Activated naive CD4-positive, alpha-beta T cell treated with anti-CD3 and anti-CD28 coated beads, Interleukin-2, amount 50 U/mL, for 16 hours (primary cell): ENCODE measurements around the gene NXN.
"Not testable (repeated sequence)": the region's sequence is repeated elsewhere in the genome, so short reads cannot be mapped to it uniquely, and the experiment has no call there.

Experiments used
- DNase-seq: peaks from one replicate; pipeline ENCODE4 v3.0.0-alpha.2; 2020

NXN gene

DNA sequence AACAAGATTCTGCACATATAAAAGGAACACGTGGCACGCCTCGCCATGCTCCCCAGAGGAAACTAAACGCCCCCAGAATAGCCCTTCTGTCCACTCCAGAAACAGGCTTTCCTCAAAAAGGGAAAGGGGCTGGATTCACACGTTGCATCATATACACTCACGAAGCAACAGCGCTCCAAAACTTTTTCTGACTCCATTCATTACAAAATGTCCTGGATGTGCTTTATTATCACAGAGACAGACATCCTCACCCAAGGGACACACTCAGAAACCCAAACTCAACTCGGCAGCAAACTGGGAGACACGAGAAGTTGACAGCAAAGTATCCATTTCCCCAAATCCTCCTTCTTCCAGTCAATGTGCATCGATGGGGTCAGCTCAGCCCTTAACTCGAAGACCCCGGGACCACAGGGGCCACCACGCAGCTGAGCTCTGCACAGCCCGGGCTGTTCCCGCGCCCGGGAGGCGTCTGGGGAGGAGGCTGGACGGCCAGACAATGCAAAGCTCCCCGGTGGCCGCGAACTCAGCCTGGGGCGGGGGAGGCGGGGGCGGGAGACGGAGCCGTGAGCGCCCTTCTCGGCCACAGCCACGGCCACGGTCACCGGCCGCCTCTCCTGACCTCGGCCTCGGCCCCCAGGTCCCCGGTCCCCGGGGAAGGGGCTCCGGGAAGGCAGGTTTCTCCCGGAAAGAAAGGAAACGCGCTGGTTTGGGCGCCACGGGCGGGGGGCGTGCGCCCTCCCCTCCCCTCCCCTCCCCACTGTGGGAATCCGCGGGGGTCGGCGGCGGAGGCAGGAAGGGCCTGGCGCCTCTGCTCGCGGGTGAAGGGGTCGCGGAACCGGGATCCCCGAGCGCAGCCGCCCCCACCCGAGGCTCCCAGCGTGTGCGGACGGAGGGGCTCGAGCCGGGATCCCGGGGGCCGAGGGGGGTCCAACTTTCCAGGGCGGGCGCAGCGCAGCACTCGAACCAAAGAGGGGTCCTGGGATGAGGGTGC, 1.2 kb downstream of the NXN start:
- DNase-seq: no peak

DNA sequence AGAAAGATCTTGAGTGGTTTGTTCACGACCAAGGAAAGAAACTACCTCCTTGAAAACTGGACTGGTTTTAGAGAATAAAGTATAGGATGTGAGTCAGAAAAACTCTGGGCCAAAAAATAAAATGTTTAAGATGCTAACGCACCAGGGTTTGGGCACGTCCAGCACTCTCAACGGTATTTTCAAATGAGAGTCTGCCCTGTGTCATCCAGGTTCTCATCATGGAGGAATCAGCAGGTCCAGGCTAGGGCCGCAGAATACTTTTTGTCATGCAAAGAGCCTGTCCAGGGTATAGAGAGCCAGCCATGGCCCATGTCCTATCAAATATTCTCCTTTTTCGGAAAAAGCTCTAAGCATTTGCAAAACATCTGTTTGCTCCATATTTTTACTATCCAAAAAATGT, 2.4 kb downstream of the NXN start:
- no peak for DNase-seq

DNA sequence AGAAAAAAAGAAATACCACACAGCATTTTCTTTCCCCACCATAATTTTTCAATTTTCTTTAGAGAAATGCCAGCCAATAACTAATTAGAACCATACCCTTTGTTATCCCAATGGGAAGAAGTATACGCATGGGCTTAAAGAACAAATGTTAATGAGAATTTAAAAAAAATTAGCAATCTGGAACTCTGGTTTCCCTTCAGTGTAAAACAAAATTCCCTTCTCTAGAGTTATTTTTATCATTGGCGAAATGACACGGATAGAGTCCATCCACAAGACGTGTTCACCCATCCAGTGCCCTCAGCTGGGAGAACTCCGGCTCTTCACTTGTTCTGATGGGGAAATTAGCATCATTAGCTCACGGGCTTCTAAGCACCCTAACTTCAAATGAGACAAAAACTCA, 3.3 kb downstream of the NXN start:
- no peak for DNase-seq

DNA sequence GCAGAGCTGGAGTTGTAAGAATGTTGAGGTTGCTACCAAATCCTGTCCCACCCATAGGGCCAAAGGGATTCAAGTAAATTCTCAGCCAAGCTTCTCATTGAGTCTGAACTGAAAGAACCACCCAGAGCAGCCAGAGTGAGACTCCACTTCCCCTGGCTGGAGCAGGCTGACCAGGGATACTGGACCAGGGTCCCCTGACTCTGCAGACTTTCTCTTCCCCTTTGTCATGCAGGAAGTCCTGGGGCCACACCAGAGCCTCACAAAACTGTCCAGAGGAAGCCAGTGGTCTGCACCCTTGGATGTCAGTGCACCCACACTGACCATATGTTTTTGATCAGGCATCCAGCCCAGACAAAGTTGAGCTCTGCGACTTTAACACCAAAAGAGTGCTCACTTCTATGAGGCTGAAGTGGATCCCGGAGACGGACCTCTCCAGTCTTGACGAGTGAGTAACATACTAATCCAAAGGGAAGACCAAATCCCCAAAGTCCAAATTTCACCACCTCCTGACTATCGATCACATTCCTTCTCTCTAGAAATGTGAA, 4.1 kb downstream of the NXN start:
- DNase-seq: no peak

DNA sequence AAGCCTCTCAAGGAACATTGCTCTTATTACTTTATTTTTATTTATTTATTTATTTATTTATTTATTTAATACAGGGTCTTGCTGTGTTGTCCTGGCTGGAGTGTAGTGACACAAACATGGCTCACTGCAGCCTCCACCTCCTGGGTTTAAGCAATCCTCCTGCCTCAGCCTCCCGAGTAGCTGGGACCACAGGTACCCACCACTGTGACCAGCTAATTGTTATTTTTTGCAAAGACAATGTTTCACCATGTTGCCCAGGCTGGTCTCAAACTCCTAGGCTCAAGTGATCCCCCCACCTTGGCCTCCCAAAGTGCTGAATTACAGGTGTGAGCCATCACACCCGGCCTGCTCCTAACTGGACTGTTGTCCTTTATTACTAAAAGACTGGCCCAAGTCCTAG, 4.8 kb downstream of the NXN start:
- not testable (repeated sequence) for DNase-seq

DNA sequence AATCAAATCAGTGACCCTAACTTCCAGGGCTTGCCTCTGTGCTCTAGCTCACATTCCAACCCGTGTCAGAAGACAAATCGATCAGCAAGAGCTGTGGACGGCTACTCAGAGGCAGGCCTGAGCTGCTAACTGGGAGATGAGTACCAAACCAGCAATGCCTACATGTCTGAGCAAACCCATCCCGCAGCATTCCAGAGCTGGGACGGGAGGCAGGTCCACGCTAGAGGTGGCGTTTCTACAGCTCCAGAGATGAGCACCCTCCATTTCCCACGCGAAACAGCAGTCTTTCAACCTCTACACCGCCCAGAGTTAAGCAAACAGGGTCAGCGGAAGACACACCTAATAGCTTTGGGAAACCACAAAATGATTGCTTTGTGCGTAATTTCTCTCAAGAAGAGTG, 6.5 kb downstream of the NXN start:
- no peak for DNase-seq

DNA sequence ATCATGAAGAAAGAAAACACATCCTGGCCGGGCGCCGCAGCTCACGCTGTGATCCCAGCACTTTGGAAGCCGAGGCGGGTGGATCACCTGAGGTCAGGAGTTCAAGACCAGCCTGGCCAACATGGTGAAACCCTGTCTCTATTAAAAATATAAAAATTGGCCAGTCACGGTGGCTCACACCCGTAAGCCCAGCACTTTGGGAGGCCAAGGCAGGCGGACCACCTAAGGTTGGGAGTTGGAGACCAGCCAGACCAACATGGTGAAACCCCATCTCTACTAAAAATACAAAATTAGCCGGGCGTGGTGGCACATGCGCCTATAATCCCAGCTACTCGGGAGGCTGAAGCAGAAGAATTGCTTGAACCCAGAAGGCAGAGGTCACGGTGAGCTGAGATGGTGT, 7.7 kb downstream of the NXN start:
- DNase-seq: not testable (repeated sequence)

DNA sequence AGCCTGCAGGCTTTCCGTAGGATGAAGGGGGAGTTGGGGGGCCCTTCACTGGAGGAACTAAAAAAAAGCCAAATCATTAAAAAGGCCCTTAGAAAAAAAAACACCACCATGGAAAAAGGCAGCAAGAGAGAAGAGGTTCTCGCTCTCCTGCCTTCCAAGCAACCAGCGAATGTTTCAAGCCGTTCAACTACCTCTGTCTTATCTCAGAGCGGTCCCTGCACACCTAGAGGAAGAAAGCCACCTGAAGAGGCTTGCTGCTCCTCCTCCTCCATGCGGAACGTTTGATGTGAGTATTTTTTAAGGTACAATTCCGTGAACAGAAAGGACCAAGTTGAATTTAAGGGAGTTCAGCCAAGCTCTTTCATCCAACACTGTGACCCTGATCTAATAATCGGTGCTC, 9.2 kb downstream of the NXN start:
- DNase-seq: no peak

DNA sequence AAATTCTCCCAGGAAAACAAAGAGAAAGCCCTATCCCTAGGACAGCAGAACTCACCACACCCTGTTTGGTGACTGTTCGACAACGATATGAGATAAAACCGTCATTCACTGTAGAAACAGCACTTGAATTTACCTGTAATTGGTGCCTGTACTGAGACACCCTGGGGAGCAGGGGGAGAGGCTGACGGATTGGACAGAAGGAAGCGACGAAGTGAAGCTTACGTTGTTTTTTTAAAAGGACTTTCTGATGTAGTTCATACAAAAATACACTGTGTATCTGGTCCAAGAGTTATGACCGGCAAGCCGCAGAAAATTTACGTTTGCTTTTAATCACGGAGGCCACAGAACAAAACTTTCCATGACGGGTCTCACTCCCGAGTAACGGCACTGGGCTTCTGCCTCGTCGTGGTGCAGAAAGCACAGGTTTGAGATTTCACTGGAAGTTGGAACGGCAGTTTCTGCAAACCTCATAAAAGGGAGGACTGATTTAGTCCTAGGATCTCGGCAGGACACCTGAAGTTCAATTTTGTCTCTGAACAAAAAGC, 9.7 kb downstream of the NXN start:
- no peak for DNase-seq

DNA sequence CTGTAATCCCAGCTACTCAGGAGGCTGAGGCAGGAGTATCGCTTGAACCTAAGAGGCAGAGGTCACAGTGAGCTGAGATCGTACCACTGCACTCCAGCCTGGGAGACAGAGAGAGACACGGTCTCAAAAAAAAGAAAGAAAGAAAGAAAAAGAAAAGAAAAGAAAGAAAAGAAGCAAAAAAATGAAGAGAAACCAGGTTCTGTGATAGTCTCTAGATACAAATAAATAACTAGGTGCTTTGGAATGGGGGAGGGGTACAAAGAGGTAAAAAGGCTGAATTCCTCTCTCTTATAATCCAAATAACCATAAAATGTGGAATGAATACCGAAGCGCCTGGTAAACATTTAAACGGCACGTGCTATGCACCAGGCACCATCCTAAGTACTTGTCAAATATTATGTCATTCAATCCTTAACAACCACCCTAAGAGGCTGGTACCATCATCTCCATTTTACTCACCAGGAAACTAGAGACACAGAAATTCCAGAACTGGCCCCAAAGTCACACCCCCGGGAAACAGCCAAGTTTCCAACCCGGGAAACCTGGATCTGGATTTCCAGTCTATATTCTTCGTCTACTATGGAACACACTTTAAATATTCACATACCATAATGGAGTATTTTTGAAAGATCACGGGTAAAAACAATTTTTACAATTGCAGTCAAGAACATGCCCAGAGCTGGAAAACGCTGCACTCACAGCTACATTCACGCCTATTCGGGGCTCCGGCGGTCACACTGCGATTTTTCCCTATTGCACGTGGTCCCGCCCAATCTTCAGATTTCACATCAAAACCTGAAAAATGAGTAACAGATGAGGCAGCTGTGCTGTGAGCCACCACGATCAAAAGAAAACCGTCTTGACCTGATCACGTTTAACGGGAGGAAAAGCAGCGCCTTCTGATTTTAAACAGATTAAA, 10.5 kb downstream of the NXN start:
- no peak for DNase-seq

DNA sequence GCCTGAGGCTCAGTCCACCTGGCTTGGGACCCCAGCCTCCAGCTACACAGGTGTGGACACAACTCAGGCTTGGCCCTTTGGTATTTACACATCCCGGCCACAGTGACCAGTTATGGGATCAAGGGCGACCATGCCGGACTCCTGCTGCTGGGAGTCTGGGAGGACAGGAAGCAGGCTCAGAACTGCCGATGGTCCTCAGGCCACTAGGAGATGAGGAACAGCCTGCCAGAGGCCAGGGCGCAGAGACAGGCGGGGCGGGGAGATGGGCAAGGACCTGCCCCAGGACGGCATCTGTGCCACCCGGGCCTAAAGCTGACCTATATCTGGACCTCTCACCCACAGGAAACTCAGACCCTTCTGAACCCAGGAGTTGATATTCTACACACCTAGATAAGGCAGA, 12.5 kb downstream of the NXN start:
- DNase-seq: no peak

DNA sequence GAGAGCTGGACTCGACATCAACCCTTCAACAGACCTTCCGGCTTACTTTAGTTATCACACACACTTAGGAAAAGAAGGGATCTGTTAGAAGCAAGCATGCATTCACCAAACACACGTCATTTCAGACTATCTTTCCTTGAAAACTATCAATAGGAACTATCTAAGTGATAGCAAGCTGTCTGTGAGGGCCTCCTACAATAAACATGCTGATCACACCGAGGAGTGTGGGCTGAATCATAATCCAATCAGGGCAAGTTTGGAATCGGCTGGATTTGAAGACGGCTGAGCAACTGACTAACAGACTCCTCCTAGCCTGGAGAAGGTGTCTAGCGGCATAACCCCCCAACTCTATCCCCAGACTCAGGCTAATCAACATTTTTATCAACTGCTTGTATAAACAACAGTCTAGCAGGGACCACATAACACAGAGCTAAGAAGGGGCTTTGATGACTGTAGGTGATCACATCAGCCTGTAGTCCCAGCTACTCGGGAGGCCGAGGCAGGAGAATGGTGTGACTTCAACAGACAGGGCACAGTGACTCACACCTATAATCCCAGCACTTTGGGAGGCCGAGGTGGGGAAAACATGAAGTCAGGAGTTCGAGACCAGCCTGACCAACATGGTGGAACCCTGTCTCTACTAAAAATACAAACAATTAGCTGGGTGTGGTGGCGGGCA, 14.1 kb downstream of the NXN start:
- DNase-seq: no peak

DNA sequence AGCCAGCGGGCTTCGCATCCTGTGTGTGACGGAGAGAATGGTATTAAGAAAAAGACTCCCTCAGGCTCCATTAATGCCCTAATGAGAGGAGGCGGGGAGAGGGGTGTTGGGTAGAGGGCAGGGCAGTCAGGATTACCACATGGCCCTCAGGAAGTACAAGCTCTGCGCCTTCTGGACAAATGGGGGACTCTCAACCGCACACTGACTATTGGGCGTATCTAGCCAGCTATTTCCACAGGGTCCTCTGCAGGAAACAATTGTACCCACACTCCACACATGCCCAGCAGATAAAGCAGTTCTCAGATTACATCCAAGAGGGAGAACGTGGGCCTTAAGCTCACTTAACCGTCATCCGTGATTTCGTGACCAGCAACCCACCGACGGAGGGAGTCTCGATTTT, 14.7 kb downstream of the NXN start:
- no peak for DNase-seq

DNA sequence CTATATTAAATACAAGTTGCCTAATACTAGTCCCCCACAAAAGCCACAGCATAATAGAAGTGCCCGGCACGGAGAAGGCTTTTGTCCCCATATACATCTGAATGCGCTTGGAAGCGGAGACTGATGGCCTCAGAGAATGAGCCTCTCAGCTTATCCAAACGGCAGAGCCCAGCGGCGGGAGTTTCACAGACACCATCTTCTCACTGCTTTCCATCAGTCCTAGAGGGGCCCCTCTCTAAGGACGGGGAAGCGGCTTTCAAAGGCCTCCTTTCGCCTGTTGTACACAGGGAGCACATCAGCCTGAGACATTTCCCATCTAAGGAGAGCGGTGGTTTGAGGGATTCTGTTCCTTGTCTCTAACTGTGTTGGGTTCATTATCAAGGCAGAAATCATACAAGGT, 16.9 kb downstream of the NXN start:
- DNase-seq: no peak

DNA sequence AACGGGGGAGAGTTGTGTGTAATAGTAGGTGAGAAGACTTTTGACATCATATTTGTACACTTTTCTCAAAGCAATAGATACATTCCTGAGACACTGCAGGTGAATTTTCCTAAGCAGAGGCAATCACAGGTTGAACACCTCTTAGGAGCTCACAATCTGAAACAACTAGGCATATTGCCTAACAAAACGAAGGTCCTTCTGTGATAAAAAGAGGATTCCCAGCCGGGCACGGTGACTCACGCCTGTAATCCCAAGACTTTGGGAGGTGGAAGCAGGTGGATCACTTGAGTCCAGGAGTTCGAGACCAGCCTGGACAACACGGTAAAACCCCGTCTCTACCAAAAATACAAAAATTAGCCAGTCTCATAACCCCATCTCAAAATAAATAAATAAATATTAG, 17.4 kb downstream of the NXN start:
- DNase-seq: no peak

DNA sequence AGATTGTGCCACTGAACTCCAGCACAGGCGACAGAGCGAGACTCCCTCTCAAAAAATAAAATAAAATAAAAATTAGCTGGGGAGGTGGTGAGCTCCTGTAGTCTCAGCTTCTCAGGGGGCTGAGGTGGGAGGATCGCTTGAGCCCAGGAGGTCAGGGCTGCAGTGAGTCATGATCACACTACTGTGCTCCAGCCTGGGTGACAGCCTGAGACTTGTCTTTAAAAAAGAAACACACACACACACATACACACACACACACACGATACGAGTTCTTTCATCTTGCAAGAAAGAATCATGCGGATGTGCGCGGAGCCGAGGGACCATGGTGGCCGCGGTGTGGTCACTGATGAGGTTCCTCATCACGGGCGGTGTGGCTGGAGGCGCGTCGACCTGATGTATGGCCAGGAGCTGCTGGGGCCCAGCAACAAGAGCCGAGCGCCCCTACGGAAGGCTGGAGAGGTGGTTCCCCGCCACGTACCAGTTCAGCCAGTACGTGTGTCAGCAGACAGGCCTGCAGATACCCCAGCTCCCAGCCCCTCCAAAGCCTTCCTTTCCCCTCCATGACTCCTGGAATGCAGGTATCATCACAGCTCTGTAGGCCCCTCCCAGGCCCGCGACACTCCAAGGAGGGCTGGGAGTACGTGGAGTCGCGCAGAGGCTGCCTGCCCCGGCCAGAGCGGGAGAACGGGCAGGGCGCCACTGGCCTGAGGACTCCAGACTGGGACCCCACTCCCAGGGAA, 20.7 kb downstream of the NXN start:
- no peak for DNase-seq

DNA sequence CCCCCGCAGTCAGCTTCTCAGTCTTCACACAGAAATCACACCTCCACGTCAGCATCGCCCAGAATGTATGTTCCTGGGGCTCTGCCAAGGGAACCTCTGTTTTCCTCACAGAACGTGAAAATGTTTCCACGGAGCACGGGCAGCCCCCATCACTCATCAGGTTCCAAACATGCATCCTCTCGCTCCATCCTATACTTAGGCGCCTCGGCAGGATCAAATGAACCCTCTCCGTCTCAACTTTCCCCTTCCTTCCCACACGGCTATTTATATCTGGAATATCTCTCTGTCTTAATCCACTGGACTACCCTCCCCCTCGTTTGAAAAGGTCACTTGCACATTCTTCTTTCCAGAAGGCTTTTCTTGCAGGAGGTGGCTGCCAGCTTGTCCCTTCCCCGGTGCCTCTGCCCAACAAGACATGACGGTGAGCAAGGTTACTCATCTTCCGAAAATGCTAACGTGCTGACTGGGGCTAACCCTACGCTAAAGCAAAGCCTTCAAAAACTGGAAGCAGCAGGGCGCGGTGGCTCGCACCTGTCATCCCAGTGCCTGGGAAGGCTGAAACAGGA, 21.6 kb downstream of the NXN start:
- DNase-seq: no peak

DNA sequence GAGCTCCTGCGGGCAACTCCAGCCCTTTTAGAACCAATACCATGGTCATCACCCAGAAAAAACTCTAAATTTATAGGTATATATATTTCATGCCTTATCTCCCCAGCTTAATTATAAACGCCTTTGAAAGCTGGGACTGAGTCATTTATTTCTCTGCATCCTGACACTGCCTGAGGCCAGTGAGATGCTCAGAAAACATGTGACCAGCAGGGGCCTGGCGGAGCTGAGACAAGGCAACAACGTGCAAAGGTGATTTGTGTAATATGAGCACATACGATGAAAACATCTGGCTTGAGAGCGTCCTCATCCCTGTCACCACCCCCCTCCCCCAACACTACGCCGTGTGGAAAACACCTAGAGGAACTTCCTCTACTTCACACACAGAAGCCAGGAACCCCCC, 22.7 kb downstream of the NXN start:
- DNase-seq: no peak

DNA sequence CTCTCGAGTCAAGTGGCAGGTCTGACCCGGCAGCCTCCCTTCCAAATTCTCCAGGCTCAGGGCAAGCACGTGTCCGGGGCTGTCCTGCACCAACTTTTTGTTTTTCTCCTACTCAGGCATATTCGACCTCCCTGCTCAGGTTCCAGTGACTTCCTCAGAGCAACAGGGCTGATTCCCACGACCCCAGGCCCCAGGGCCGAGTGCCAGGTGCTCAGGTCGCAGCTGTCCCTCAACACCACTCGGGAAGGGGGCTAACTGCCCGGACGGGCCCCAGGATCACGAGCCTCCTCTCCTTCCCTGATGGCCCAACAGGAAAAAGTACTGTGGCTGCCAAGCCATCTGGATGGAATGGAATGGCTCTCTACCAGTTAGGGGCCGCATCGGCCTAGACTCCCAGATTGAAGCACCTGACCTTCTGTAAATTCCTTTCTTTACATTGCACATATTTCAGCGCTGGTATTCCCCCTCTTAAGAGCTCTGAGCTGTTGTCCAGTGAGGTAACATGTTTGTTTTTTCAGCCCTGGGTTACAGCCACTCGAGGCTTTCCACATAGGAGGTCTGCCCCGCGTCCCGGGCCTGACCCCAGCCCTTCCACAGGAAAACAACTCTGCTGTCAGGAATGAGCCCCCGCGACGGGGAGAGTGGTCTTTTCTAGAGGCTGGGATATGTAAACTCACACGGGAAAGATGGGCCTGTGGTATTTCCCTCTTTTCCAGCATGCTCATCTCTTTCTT, 25.0 kb downstream of the NXN start:
- no peak for DNase-seq

DNA sequence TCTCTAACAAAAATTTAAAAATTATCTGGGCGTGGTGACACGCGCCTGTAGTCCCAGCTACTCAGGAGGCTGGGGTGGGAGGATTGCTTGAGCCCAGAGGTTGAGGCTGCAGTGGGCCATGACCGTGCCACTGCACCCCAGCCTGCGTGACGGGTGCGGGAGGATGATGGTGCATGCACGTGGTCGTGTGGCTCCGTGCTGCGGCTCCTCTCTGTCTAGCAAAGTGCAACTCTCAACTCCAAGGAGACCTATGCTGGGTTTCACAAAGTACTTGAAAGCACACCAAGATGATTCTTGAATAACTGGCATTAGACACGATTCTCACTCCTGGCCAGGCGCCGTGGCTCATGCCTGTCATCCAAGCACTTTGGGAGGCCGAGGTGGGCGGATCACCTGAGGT, 25.8 kb downstream of the NXN start:
- DNase-seq: no peak

DNA sequence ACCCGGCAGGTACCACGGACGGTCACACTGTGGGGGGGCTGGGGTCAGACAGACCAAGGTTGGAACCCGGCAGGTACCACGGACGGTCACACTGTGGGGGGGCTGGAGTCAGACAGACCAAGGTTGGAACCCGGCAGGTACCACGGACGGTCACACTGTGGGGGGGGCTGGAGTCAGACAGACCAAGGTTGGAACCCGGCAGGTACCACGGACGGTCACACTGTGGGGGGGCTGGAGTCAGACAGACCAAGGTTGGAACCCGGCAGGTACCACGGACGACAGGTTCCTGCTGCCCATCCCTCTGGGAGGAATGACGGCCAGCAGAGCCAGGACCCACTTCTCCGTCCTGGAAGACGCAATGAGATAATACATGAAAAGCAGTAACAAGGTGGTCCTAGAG, 27.0 kb downstream of the NXN start:
- DNase-seq: not testable (repeated sequence)
